Measurements from ENCODE around the gene ZFP69B. TPM values are rescaled to one million over a fixed set of nuclear protein-coding genes. Genes with fewer than 3 reads are reported as not detected.

The ZFP69B gene
- total and polyA plus RNA-seq, 4 donors: 0.43 to 2.7 (median 1.4) TPM

DNA sequence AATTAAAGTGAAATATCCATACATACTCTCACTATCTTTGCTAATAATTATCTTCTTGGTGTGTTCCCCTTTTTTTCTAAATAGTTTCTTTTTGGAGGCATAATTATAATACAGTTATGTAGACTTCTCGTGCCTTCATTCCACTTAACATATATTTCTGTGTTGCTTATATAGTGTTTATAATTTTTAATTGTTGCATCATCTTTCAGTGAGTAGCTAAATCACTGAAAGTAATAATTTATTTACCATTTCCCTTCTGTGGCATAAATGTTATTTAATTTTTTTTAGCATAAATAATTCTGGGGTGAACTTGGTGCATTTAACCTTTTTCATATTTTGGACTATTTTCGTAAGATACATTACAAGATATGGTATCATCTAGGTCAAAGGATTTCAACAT is 38.4 kb upstream of the ZFP69B start:
- no peak overlapping the region for H3K4me3 ChIP-seq
- peaks cover 0 to 6% (median 0%) of the 10 kb centered on the region in 5 donors for H3K4me1 ChIP-seq (ENCODE audit: control insufficient read depth in 5 of 5, insufficient read depth in 5 of 5, low read length in 5 of 5)
- peaks cover 12 to 34% (median 29%) of the 10 kb centered on the region in 4 donors for H3K36me3 ChIP-seq (ENCODE audit: control insufficient read depth in 4 of 4, insufficient read depth in 4 of 4, low read length in 4 of 4)
- no peak overlapping the region for H3K27ac ChIP-seq (ENCODE audit: low read depth in 1 of 2, low read length in 1 of 2)
- WGBS, 2 donors: 67 to 85% methylated on average over 2 of the region's 2 CpGs
- H3K27me3 ChIP-seq (ENCODE audit: control insufficient read depth in 3 of 3, insufficient read depth in 3 of 3, low read length in 2 of 3): no peaks in the 10 kb centered on the region
- TF ChIP-seq, protein P1, sequence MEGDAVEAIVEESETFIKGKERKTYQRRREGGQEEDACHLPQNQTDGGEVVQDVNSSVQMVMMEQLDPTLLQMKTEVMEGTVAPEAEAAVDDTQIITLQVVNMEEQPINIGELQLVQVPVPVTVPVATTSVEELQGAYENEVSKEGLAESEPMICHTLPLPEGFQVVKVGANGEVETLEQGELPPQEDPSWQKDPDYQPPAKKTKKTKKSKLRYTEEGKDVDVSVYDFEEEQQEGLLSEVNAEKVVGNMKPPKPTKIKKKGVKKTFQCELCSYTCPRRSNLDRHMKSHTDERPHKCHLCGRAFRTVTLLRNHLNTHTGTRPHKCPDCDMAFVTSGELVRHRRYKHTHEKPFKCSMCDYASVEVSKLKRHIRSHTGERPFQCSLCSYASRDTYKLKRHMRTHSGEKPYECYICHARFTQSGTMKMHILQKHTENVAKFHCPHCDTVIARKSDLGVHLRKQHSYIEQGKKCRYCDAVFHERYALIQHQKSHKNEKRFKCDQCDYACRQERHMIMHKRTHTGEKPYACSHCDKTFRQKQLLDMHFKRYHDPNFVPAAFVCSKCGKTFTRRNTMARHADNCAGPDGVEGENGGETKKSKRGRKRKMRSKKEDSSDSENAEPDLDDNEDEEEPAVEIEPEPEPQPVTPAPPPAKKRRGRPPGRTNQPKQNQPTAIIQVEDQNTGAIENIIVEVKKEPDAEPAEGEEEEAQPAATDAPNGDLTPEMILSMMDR (IDR thresholded peaks at IDR 0.05; ENCODE audit: control extremely low read depth, extremely low read depth): no peak
- ATAC-seq (ENCODE audit: insufficient read depth, low FRiP score) (no peak), DNase-seq (no peak)
- no peak overlapping the region for H3K9ac ChIP-seq (ENCODE audit: insufficient read depth in 1 of 2, low read length in 2 of 2)
- no peaks in the 10 kb centered on the region for H3K9me3 ChIP-seq (ENCODE audit: control insufficient read depth in 4 of 4, insufficient read depth in 3 of 4, low read length in 3 of 4)

DNA sequence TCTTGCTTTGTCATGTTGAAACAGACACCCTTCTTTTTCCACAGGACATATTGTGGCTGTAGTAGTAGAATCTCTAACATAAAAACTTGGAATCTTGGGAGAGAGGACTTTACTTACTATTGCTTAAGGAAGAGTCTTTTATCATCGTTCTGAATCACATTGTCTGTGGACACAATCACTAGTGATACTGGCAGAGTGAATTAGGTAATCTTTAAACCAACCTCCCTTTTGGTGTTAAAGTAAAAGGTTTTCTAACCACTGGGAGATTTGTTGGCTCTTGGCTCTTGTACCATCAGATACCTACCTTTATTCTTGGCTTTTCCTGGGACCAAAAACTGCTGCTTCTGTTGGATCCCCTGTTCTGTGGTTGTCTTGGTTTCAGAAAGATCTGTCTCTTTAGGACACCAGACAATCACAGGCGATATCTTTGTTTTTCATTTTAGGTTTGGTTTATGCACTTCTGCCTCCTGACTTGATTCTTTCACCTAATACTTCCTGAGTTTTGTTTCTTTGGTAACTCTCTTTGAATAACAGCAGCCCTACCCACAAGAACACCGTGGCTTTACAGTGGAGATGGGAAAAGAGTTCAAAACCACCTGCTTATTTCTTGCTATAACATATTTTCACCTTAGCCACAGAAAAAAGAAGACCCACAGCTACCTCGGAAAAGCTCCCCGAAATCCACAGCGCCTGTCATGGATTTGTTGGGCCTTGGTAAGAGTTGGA is 36.6 kb upstream of the ZFP69B start:
- ATAC-seq (ENCODE audit: insufficient read depth, low FRiP score) (no peak), DNase-seq (no peak)
- H3K9me3 ChIP-seq (ENCODE audit: control insufficient read depth in 4 of 4, insufficient read depth in 3 of 4, low read length in 3 of 4): no peaks in the 10 kb centered on the region
- H3K4me1 ChIP-seq (ENCODE audit: control insufficient read depth in 5 of 5, insufficient read depth in 5 of 5, low read length in 5 of 5): peaks cover 0 to 6% (median 0%) of the 10 kb centered on the region in 5 donors
- no peak overlapping the region for H3K27ac ChIP-seq (ENCODE audit: low read depth in 1 of 2, low read length in 1 of 2)
- H3K4me3 ChIP-seq: no peak overlapping the region
- TF ChIP-seq, protein P1 (IDR thresholded peaks at IDR 0.05; ENCODE audit: control extremely low read depth, extremely low read depth): no peak
- H3K36me3 ChIP-seq (ENCODE audit: control insufficient read depth in 4 of 4, insufficient read depth in 4 of 4, low read length in 4 of 4): peaks cover 15 to 37% (median 30%) of the 10 kb centered on the region in 4 donors
- 91 to 93% methylated on average over 6 of the region's 6 CpGs for WGBS, 2 donors
- no peaks in the 10 kb centered on the region for H3K27me3 ChIP-seq (ENCODE audit: control insufficient read depth in 3 of 3, insufficient read depth in 3 of 3, low read length in 2 of 3)
- H3K9ac ChIP-seq (ENCODE audit: insufficient read depth in 1 of 2, low read length in 2 of 2): no peak overlapping the region

DNA sequence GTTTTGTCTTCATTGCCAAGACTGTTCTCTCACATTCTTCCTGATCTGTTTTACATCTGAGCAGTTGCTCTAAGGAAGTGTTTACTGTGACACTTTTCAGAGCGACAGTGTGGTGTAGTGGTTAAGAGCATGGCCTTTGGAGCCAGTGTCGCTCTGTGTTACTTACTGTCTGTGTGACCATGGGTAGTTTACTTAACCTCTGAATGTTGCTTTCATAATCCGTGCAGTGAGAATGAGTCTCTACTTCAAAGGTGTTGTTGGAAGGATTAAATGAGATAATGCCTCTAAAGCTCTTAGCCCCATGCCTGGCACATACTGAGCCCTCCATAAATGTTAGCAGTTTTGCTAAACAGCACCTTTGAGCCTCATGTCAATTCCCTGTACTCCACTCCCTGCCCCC is 35.9 kb upstream of the ZFP69B start:
- no peak overlapping the region for H3K9ac ChIP-seq (ENCODE audit: insufficient read depth in 1 of 2, low read length in 2 of 2)
- ATAC-seq (ENCODE audit: insufficient read depth, low FRiP score) (no peak), DNase-seq (no peak)
- H3K36me3 ChIP-seq (ENCODE audit: control insufficient read depth in 4 of 4, insufficient read depth in 4 of 4, low read length in 4 of 4): peaks cover 19 to 35% (median 29%) of the 10 kb centered on the region in 4 donors
- H3K4me1 ChIP-seq (ENCODE audit: control insufficient read depth in 5 of 5, insufficient read depth in 5 of 5, low read length in 5 of 5): peaks cover 0 to 6% (median 0%) of the 10 kb centered on the region in 5 donors
- no peak overlapping the region for H3K4me3 ChIP-seq
- TF ChIP-seq, protein P1 (IDR thresholded peaks at IDR 0.05; ENCODE audit: control extremely low read depth, extremely low read depth): no peak
- H3K9me3 ChIP-seq (ENCODE audit: control insufficient read depth in 4 of 4, insufficient read depth in 3 of 4, low read length in 3 of 4): no peaks in the 10 kb centered on the region
- 89 to 97% methylated on average over 3 of the region's 3 CpGs for WGBS, 2 donors
- H3K27me3 ChIP-seq (ENCODE audit: control insufficient read depth in 3 of 3, insufficient read depth in 3 of 3, low read length in 2 of 3): no peaks in the 10 kb centered on the region
- no peak overlapping the region for H3K27ac ChIP-seq (ENCODE audit: low read depth in 1 of 2, low read length in 1 of 2)
